ENCODE measurements around the gene SHROOM3. TPM values are rescaled to one million over a fixed set of nuclear protein-coding genes. Genes with fewer than 3 reads are reported as not detected.

Gene SHROOM3
- total RNA-seq, 2 donors from 2014 or later = 139 to 171 TPM

GRCh38 chr4:76813070-76813469 is 378.0 kb downstream of the SHROOM3 start:
- Histone ChIP-seq H3K27me3 (replicated peaks; ENCODE audit: insufficient read depth) (no peaks in the 10 kb centered on the region), H3K4me3 (no peak overlapping the region), H3K36me3 (no peaks in the 10 kb centered on the region), H3K9me3 (peaks cover 2% of the 10 kb centered on the region), H3K4me1 (ENCODE audit: control insufficient read depth in 1 of 2, low read depth in 2 of 2) (peaks cover 0 to 14% of the 10 kb centered on the region in 2 donors), H3K27ac (no peak overlapping the region)
- ATAC-seq (ENCODE audit: insufficient number of reproducible peaks, low FRiP score, low read depth) = no peak
- no peak for TF ChIP-seq CTCF (IDR thresholded peaks at IDR 0.05)
- no peak for DNase-seq (ENCODE audit: low spot score)

- no peaks in the 10 kb centered on the region for H3K9me3 ChIP-seq
- no peaks in the 10 kb centered on the region for H3K27me3 ChIP-seq (replicated peaks; ENCODE audit: insufficient read depth)
- H3K4me3 ChIP-seq = no peak overlapping the region
- DNase-seq (ENCODE audit: low spot score) = no peak
- H3K27ac ChIP-seq = no peak overlapping the region
- H3K4me1 ChIP-seq (ENCODE audit: control insufficient read depth in 1 of 2, low read depth in 2 of 2) = no peaks in the 10 kb centered on the region
- no peak for ATAC-seq (ENCODE audit: insufficient number of reproducible peaks, low FRiP score, low read depth)
- H3K36me3 ChIP-seq = no peaks in the 10 kb centered on the region
- TF ChIP-seq CTCF (IDR thresholded peaks at IDR 0.05) = no peak
These were observed 386.6 kb downstream of the SHROOM3 start for GRCh38 chr4:76821641-76822040.

GRCh38 chr4:76822303-76822702 is 387.3 kb downstream of the SHROOM3 start:
- Histone ChIP-seq H3K27ac (no peak overlapping the region), H3K4me1 (ENCODE audit: control insufficient read depth in 1 of 2, low read depth in 2 of 2) (no peaks in the 10 kb centered on the region), H3K9me3 (no peaks in the 10 kb centered on the region), H3K27me3 (replicated peaks; ENCODE audit: insufficient read depth) (no peaks in the 10 kb centered on the region), H3K36me3 (no peaks in the 10 kb centered on the region), H3K4me3 (no peak overlapping the region)
- no peak for DNase-seq (ENCODE audit: low spot score)
- no peak for TF ChIP-seq CTCF (IDR thresholded peaks at IDR 0.05)
- ATAC-seq (ENCODE audit: insufficient number of reproducible peaks, low FRiP score, low read depth) = no peak

GRCh38 chr4:76823495-76823894 is 388.5 kb downstream of the SHROOM3 start:
- no peaks in the 10 kb centered on the region for H3K4me1 ChIP-seq (ENCODE audit: control insufficient read depth in 1 of 2, low read depth in 2 of 2)
- no peaks in the 10 kb centered on the region for H3K9me3 ChIP-seq
- H3K4me3 ChIP-seq = no peak overlapping the region
- no peak for DNase-seq (ENCODE audit: low spot score)
- no peak overlapping the region for H3K27ac ChIP-seq
- no peak for ATAC-seq (ENCODE audit: insufficient number of reproducible peaks, low FRiP score, low read depth)
- H3K27me3 ChIP-seq (replicated peaks; ENCODE audit: insufficient read depth) = no peaks in the 10 kb centered on the region
- no peak for TF ChIP-seq CTCF (IDR thresholded peaks at IDR 0.05)
- no peaks in the 10 kb centered on the region for H3K36me3 ChIP-seq

GRCh38 chr4:76830612-76830963 is 395.6 kb downstream of the SHROOM3 start:
- Histone ChIP-seq H3K4me1 (ENCODE audit: control insufficient read depth in 1 of 2, low read depth in 2 of 2) (peaks cover 19 to 23% of the 10 kb centered on the region in 2 donors), H3K4me3 (peak overlapping the region; percentile 40), H3K9me3 (no peaks in the 10 kb centered on the region), H3K27ac (peak overlapping the region; percentile 72 to 86), H3K36me3 (no peaks in the 10 kb centered on the region), H3K27me3 (replicated peaks; ENCODE audit: insufficient read depth) (no peaks in the 10 kb centered on the region)
- no peak for ATAC-seq (ENCODE audit: insufficient number of reproducible peaks, low FRiP score, low read depth)
- DNase-seq (ENCODE audit: low spot score) = no peak
- no peak for TF ChIP-seq CTCF (IDR thresholded peaks at IDR 0.05)
